H1 (cell line): Measurements from ENCODE around the gene MGRN1. TPM values are rescaled to one million over a fixed set of nuclear protein-coding genes. Genes with fewer than 3 reads are reported as not detected.

ENCODE experiments used
- SIN3A ChIP-seq, 2 experiments: IDR thresholded peaks in 1 of 2; conservative IDR thresholded peaks in 1 of 2; 2 replicates each; pipeline ENCODE4 v1.6.1; 2011 to 2012; ENCODE audit warnings: low read length in 2 of 2, improper control_type of control experiment in 1 of 2, low read depth in 1 of 2, mild to moderate bottlenecking in 1 of 2
- polyA plus RNA-seq, 7 experiments: library from polyadenylated mRNA; depleted of rRNA in 3 of 7; stranded (reverse) in 5 of 7; unstranded in 2 of 7; fragments of >200 nt in 5 of 7; fragments of 200-250 nt in 2 of 7; gene quantifications; 1 replicate in 5 of 7; 2 replicates in 1 of 7; 4 replicates in 1 of 7; pipeline versions ENCODE4 v1.2.1 to v1.2.3, GENCODE V29; 2011 to 2013; ENCODE audit warnings: missing spikeins in 2 of 7, mixed read lengths in 2 of 7
- total RNA-seq: library from RNA; stranded (reverse); fragmentation: NEBNext Ultra II Directional; extraction: Animal tissue kit (Norgen Biotek cat#: 25700); gene quantifications from 2 replicates; pipeline ENCODE4 v1.2.1, GENCODE V29; 2021

The MGRN1 gene
- total and polyA plus RNA-seq, 2 of the 8 experiments (the other 6 are each of a cell fraction or from before 2014, with no cell fraction given) = 15.0 to 82.3 TPM

GRCh38 chr16:4652561-4652960 lies 27.9 kb downstream of the MGRN1 start (continued):
- TF ChIP-seq SIN3A (conservative IDR thresholded peaks at IDR 0.05 in 1 of 2, IDR thresholded peaks at IDR 0.05 in 1 of 2; ENCODE audit: low read depth in 1 of 2, low read length in 2 of 2) = no peak
